Renal cortex interstitium (tissue), 3 donors: ENCODE results near the gene ATP5F1C. TPM values are rescaled to one million over a fixed set of nuclear protein-coding genes. Genes with fewer than 3 reads are reported as not detected.

Experiments used
- polyA plus RNA-seq, 3 donors: library from polyadenylated mRNA; unstranded; fragments of 120-200 nt; gene quantifications; one replicate each; pipeline ENCODE4 v1.2.1, GENCODE V29; 2013; ENCODE audit not compliant: insufficient read length in 3 of 3

ATP5F1C gene
- polyA plus RNA-seq, 3 donors: 400 to 418 (median 402) TPM

Other genes with a start within 250 kb of the ATP5F1C start
- gene ITIH5, start 121.2 kb upstream of the ATP5F1C start, polyA plus RNA-seq: 10 to 100 TPM; 20.9 to 25.4 (median 24.6) TPM
- gene ITIH2, start 84.9 kb upstream of the ATP5F1C start, polyA plus RNA-seq: 1 to 10 TPM in 1 of 3 donors, under 1 TPM in 2; 0.27 to 1.2 (median 0.36) TPM
- 10 to 100 TPM; 19.2 to 25.8 (median 21.1) TPM for gene KIN, start 184 bp upstream of the ATP5F1C start, polyA plus RNA-seq
- gene TAF3, start 30.3 kb downstream of the ATP5F1C start, polyA plus RNA-seq: 10 to 100 TPM; 10.6 to 12.3 (median 10.9) TPM